CD4-positive, alpha-beta T cell (primary cell): Measurements from ENCODE around the gene RASSF9. TPM values are rescaled to one million over a fixed set of nuclear protein-coding genes. Genes with fewer than 3 reads are reported as not detected.

Experiments used
- ATAC-seq: fragments of 200-7000 bp; cut with Tn5 transposase; one replicate; pipeline ENCODE4 v1.10.0; 2022; ENCODE audit warnings: mild to moderate bottlenecking; ENCODE audit not compliant: poor library complexity
- CTCF ChIA-PET: fragments of 350-600 bp; sonication (Branson Sonifier 250); formaldehyde crosslinking; loops from one replicate; lab custom pipeline; 2021; ENCODE audit warnings: antibody characterized with exemption, inconsistent platforms; lab: Charles Lee
- POLR2A ChIA-PET: fragments of 350-600 bp; sonication (Branson Sonifier 250); formaldehyde crosslinking; loops from one replicate; lab custom pipeline; 2021; ENCODE audit warnings: antibody characterized with exemption, inconsistent platforms; lab: Charles Lee
- DNase-seq, 14 experiments: peaks; one replicate each; pipeline ENCODE4 v3.0.0-alpha.2; 2013 to 2020; ENCODE audit warnings: mixed read lengths in 2 of 14
- H3K27ac ChIP-seq, 2 donors: one replicate each; pipeline versions ENCODE4 v1.5.1 to v1.7.0; 2013; ENCODE audit warnings: low read length in 2 of 2, low read depth in 1 of 2, mild to moderate bottlenecking in 1 of 2
- H3K27me3 ChIP-seq, 2 experiments: 1 replicate in 1 of 2; 2 replicates in 1 of 2; pipeline versions ENCODE4 v1.6.1 to v1.7.0; 2013; ENCODE audit warnings: low read length in 2 of 2, control low read depth in 1 of 2, mild to moderate bottlenecking in 1 of 2, moderate library complexity in 1 of 2; ENCODE audit not compliant: insufficient read depth in 2 of 2, control insufficient read depth in 1 of 2
- H3K36me3 ChIP-seq: one replicate; pipeline ENCODE4 v1.6.1; 2013; ENCODE audit warnings: low read length, control low read depth; ENCODE audit not compliant: insufficient read depth
- H3K4me1 ChIP-seq: one replicate; pipeline ENCODE4 v1.6.1; 2013; ENCODE audit warnings: low read length, control low read depth; ENCODE audit not compliant: insufficient read depth
- H3K4me3 ChIP-seq: one replicate; pipeline ENCODE4 v1.5.1; 2013; ENCODE audit warnings: mild to moderate bottlenecking, low read length, moderate library complexity
- H3K9me3 ChIP-seq, 2 experiments: 1 replicate in 1 of 2; 2 replicates in 1 of 2; pipeline versions ENCODE4 v1.6.1 to v1.7.0; 2013; ENCODE audit warnings: low read length in 2 of 2, mild to moderate bottlenecking in 2 of 2, control low read depth in 1 of 2, moderate library complexity in 1 of 2; ENCODE audit not compliant: control insufficient read depth in 1 of 2, insufficient read depth in 1 of 2
- H3K27ac Mint-ChIP-seq: one replicate; pipeline ENCODE4 v1.8.0; 2020; ENCODE audit warnings: mixed read lengths
- H3K27me3 Mint-ChIP-seq: one replicate; pipeline ENCODE4 v1.8.0; 2021; ENCODE audit warnings: mixed read lengths
- H3K36me3 Mint-ChIP-seq: one replicate; pipeline ENCODE4 v1.8.0; 2021; ENCODE audit warnings: low read depth, mixed read lengths
- H3K4me1 Mint-ChIP-seq: one replicate; pipeline ENCODE4 v1.8.0; 2021; ENCODE audit warnings: low read depth, mixed read lengths
- H3K4me3 Mint-ChIP-seq: one replicate; pipeline ENCODE4 v1.8.0; 2020; ENCODE audit warnings: mild to moderate bottlenecking, mixed read lengths
- H3K9me3 Mint-ChIP-seq: one replicate; pipeline ENCODE4 v1.8.0; 2020; ENCODE audit warnings: mixed read lengths
- CTCF ChIP-seq: fragments of 200-600 bp; IDR thresholded peaks from one replicate; pipeline ENCODE4 v1.8.0; 2022; ENCODE audit warnings: antibody characterized with exemption, mild to moderate bottlenecking
- intact Hi-C, 2 experiments: fragments of 100-400 bp; cut with DNase I in 1 of 2; cut with micrococcal nuclease in 1 of 2; formaldehyde crosslinking; loops; one replicate each; pipeline versions ENCODE4 v1.15.1 to v1.9.0; 2023 to 2025; cut with DNase I, micrococcal nuclease
- total RNA-seq, 174 experiments: library from RNA in 2 of 174; stranded (reverse) in 2 of 174; gene quantifications; one replicate each; pipeline ENCODE4 v1.2.3 and lab custom pipeline; 2021 to 2026

The RASSF9 gene
- total RNA-seq, 2 experiments from 2014 or later = not detected

GRCh38 chr12:85804663-85805062 is 31.5 kb downstream of the RASSF9 start:
- CTCF ChIA-PET = no interaction called here

GRCh38 chr12:85803923-85804322 is 32.3 kb downstream of the RASSF9 start:
- no peak for TF ChIP-seq CTCF
- Histone ChIP-seq H3K36me3 (no peaks in the 10 kb centered on the region), H3K27ac (no peak overlapping the region), H3K9me3 (peaks cover 0 to 3% of the 10 kb centered on the region in 2 experiments), H3K4me3 (no peak overlapping the region), H3K4me1 (no peaks in the 10 kb centered on the region), H3K27me3 (no peaks in the 10 kb centered on the region)
- ChIA-PET POLR2A (no interaction called here), CTCF (no interaction called here)
- H3K27me3 Mint-ChIP-seq = no peaks in the 10 kb centered on the region
- no peak for ATAC-seq
- H3K9me3 Mint-ChIP-seq = no peaks in the 10 kb centered on the region
- no peak overlapping the region for H3K27ac Mint-ChIP-seq
- no peak for DNase-seq
- H3K36me3 Mint-ChIP-seq = no peaks in the 10 kb centered on the region
- H3K4me1 Mint-ChIP-seq = no peaks in the 10 kb centered on the region
- H3K4me3 Mint-ChIP-seq = no peak overlapping the region
- intact Hi-C loops = no loop called here

More at GRCh38 chr12:85804663-85805062, 31.5 kb downstream of the RASSF9 start:
- no peak overlapping the region for H3K27ac ChIP-seq
- no peaks in the 10 kb centered on the region for H3K36me3 Mint-ChIP-seq
- no peaks in the 10 kb centered on the region for H3K4me1 ChIP-seq
- no peak overlapping the region for H3K27ac Mint-ChIP-seq
- no peak overlapping the region for H3K4me3 Mint-ChIP-seq
- DNase-seq (no peak), ATAC-seq (no peak)
- no peaks in the 10 kb centered on the region for H3K36me3 ChIP-seq
- H3K4me1 Mint-ChIP-seq = no peaks in the 10 kb centered on the region
- H3K27me3 ChIP-seq = no peaks in the 10 kb centered on the region
- H3K4me3 ChIP-seq = no peak overlapping the region
- POLR2A ChIA-PET = no interaction called here
- no peak for TF ChIP-seq CTCF
- H3K9me3 Mint-ChIP-seq = no peaks in the 10 kb centered on the region
- H3K9me3 ChIP-seq = peaks cover 0 to 3% of the 10 kb centered on the region in 2 experiments
- intact Hi-C loops = no loop called here
- no peaks in the 10 kb centered on the region for H3K27me3 Mint-ChIP-seq

- TF ChIP-seq CTCF = no peak
- Mint-ChIP-seq H3K9me3 (no peaks in the 10 kb centered on the region), H3K27ac (no peak overlapping the region), H3K4me3 (no peak overlapping the region), H3K27me3 (no peaks in the 10 kb centered on the region), H3K4me1 (no peaks in the 10 kb centered on the region), H3K36me3 (no peaks in the 10 kb centered on the region)
- peaks cover 0 to 3% of the 10 kb centered on the region in 2 experiments for H3K9me3 ChIP-seq
- no peak for ATAC-seq
- intact Hi-C loops = no loop called here
- H3K27ac ChIP-seq = no peak overlapping the region
- no peaks in the 10 kb centered on the region for H3K36me3 ChIP-seq
- no peak overlapping the region for H3K4me3 ChIP-seq
- DNase-seq = no peak
- H3K4me1 ChIP-seq = no peaks in the 10 kb centered on the region
- no peaks in the 10 kb centered on the region for H3K27me3 ChIP-seq
- ChIA-PET POLR2A (no interaction called here), CTCF (no interaction called here)
These were observed 33.0 kb downstream of the RASSF9 start for GRCh38 chr12:85803231-85803630.
